ENCODE measurements around the gene NFE2L3.

DNA sequence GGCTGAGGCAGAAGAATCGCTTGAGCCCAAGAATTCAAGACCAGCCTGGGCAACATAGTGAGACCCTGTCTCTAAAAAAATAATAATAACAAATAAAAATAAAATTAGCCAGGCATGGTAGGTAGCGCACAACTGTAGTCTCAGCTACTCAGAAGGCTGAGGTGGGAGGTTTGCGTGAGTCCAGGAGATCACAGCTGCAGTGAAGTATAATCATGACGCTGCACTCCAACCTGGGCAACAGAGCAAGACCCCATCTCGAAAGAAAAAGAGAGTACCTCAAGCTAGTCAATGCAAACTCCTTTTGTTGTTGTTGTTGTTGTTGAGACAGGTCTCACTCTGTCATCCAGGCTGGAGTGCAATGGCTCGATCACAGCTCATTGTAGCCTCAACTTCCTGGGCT, 34.0 kb upstream of the NFE2L3 start:
- TF ChIP-seq, protein P1, sequence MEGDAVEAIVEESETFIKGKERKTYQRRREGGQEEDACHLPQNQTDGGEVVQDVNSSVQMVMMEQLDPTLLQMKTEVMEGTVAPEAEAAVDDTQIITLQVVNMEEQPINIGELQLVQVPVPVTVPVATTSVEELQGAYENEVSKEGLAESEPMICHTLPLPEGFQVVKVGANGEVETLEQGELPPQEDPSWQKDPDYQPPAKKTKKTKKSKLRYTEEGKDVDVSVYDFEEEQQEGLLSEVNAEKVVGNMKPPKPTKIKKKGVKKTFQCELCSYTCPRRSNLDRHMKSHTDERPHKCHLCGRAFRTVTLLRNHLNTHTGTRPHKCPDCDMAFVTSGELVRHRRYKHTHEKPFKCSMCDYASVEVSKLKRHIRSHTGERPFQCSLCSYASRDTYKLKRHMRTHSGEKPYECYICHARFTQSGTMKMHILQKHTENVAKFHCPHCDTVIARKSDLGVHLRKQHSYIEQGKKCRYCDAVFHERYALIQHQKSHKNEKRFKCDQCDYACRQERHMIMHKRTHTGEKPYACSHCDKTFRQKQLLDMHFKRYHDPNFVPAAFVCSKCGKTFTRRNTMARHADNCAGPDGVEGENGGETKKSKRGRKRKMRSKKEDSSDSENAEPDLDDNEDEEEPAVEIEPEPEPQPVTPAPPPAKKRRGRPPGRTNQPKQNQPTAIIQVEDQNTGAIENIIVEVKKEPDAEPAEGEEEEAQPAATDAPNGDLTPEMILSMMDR (conservative IDR thresholded peaks at IDR 0.05; ENCODE audit: low read length) = no peak
- no peak for TF ChIP-seq EZH2phosphoT487 (IDR thresholded peaks at IDR 0.05; ENCODE audit: borderline replicate concordance)
